WTC11 (cell line): ENCODE measurements around the gene FAM89B.

Experiments used
- AR ChIP-seq: fragments of 250-450 bp; sonication (Bioruptor Pico); IDR thresholded peaks from 2 replicates; pipeline ENCODE4 v1.9.0; 2021; ENCODE audit warnings: mild to moderate bottlenecking
- ATF3 ChIP-seq: sonication (generic); formaldehyde crosslinking; conservative IDR thresholded peaks from 2 replicates; pipeline ENCODE4 v1.8.1; 2022; ENCODE audit warnings: mild to moderate bottlenecking, missing genetic modification reagents
- CBFB ChIP-seq: sonication (generic); formaldehyde crosslinking; IDR thresholded peaks from 2 replicates; pipeline ENCODE4 v1.8.1; 2022; ENCODE audit warnings: mild to moderate bottlenecking, low read depth, missing genetic modification reagents
- CTCF ChIP-seq: fragments of 200-600 bp; IDR thresholded peaks from 2 replicates; pipeline ENCODE4 v1.8.0; 2022; ENCODE audit warnings: antibody characterized with exemption
- EMX1 ChIP-seq: fragments of 250-450 bp; sonication (Bioruptor Pico); IDR thresholded peaks from 2 replicates; pipeline ENCODE4 v1.8.0; 2021; ENCODE audit warnings: mild to moderate bottlenecking
- GABPB1 ChIP-seq: sonication (generic); formaldehyde crosslinking; IDR thresholded peaks from 2 replicates; pipeline ENCODE4 v1.8.1; 2023; ENCODE audit warnings: mild to moderate bottlenecking, missing genetic modification reagents
- KAT7 ChIP-seq: sonication (generic); formaldehyde crosslinking; IDR thresholded peaks from 2 replicates; pipeline ENCODE4 v1.8.1; 2023; ENCODE audit warnings: missing genetic modification reagents, mild to moderate bottlenecking, borderline replicate concordance
- NFYB ChIP-seq: sonication (generic); formaldehyde crosslinking; conservative IDR thresholded peaks from 2 replicates; pipeline ENCODE4 v1.8.0; 2022; ENCODE audit warnings: low read depth, missing genetic modification reagents
- RELA ChIP-seq: sonication (generic); formaldehyde crosslinking; IDR thresholded peaks from 2 replicates; pipeline ENCODE4 v1.8.1; 2022; ENCODE audit warnings: missing genetic modification reagents, mild to moderate bottlenecking, borderline replicate concordance
- USF1 ChIP-seq: sonication (generic); formaldehyde crosslinking; IDR thresholded peaks from 2 replicates; pipeline ENCODE4 v1.8.0; 2022; ENCODE audit warnings: mild to moderate bottlenecking, missing genetic modification reagents
- USF2 ChIP-seq: sonication (generic); formaldehyde crosslinking; IDR thresholded peaks from 2 replicates; pipeline ENCODE4 v1.8.1; 2023; ENCODE audit warnings: mild to moderate bottlenecking, missing genetic modification reagents, moderate library complexity
- ZBTB21 ChIP-seq: sonication (generic); formaldehyde crosslinking; IDR thresholded peaks from 2 replicates; pipeline ENCODE4 v1.8.1; 2023; ENCODE audit warnings: mild to moderate bottlenecking, missing genetic modification reagents, borderline replicate concordance
- ZNF138 ChIP-seq: sonication (generic); formaldehyde crosslinking; conservative IDR thresholded peaks from 2 replicates; pipeline ENCODE4 v1.8.1; 2022; ENCODE audit warnings: mild to moderate bottlenecking, moderate library complexity, missing genetic modification reagents
- ZNF281 ChIP-seq: sonication (generic); formaldehyde crosslinking; IDR thresholded peaks from 2 replicates; pipeline ENCODE4 v1.8.0; 2023; ENCODE audit warnings: mild to moderate bottlenecking, missing genetic modification reagents

- TF ChIP-seq GABPB1 (CRISPR knock-in tag) (no peak), USF2 (no peak), NFYB (CRISPR knock-in tag) (no peak), CTCF (no peak), CBFB (CRISPR knock-in tag) (no peak), RELA (CRISPR knock-in tag) (no peak), KAT7 (no peak), ZBTB21 (no peak), EMX1 (CRISPR knock-in tag) (no peak), ZNF138 (CRISPR knock-in tag) (no peak), ATF3 (CRISPR knock-in tag) (no peak), USF1 (CRISPR knock-in tag) (no peak), ZNF281 (CRISPR knock-in tag) (no peak), AR (no peak)
Observed at GRCh38 chr11:65575568-65576231, 3.4 kb downstream of the FAM89B start, which contains the start of gene EHBP1L1.
